Uterus (tissue), 4 donors: ENCODE data around the gene ABI3BP. TPM values are rescaled to one million over a fixed set of nuclear protein-coding genes. Genes with fewer than 3 reads are reported as not detected.

Experiments
- DNase-seq, 2 donors: peaks; one replicate each; pipeline ENCODE4 v3.0.0-alpha.2; 2019 to 2020
- H3K27ac ChIP-seq, 2 donors: fragments of 200-600 bp; sonication (generic); 1 replicate in 1 of 2; 2 replicates in 1 of 2; pipeline ENCODE4 v1.5.1; 2016 to 2018
- H3K27me3 ChIP-seq, 2 donors: fragments of 200-600 bp; sonication (generic); one replicate each; pipeline ENCODE4 v1.5.1; 2018 to 2019; ENCODE audit warnings: control low read depth in 1 of 2
- H3K36me3 ChIP-seq, 2 donors: fragments of 200-600 bp; sonication (generic); one replicate each; pipeline ENCODE4 v1.5.1; 2019; ENCODE audit warnings: control low read depth in 1 of 2
- H3K4me1 ChIP-seq, 2 donors: fragments of 200-600 bp; sonication (generic); one replicate each; pipeline ENCODE4 v1.5.1; 2018 to 2019; ENCODE audit warnings: control low read depth in 1 of 2
- H3K4me3 ChIP-seq, 2 donors: fragments of 200-600 bp; sonication (generic); 1 replicate in 1 of 2; 2 replicates in 1 of 2; pipeline ENCODE4 v1.5.1; 2018 to 2019; ENCODE audit warnings: mild to moderate bottlenecking in 1 of 2
- H3K9me3 ChIP-seq, 2 donors: fragments of 200-600 bp; sonication (generic); one replicate each; pipeline ENCODE4 v1.5.1; 2019; ENCODE audit warnings: control low read depth in 1 of 2
- CTCF ChIP-seq, 4 experiments: fragments of 200-600 bp in 2 of 4; fragments of 450-650 bp in 2 of 4; sonication (generic) in 2 of 4; IDR thresholded peaks; one replicate each; pipeline ENCODE4 v1.5.1; 2016 to 2019; ENCODE audit warnings: antibody characterized with exemption in 4 of 4, mild to moderate bottlenecking in 2 of 4, moderate library complexity in 1 of 4
- POLR2A ChIP-seq, 2 donors: fragments of 450-650 bp; IDR thresholded peaks; one replicate each; pipeline ENCODE4 v1.6.1; 2016; ENCODE audit warnings: antibody characterized with exemption in 2 of 2, mild to moderate bottlenecking in 1 of 2, moderate library complexity in 1 of 2
- intact Hi-C: fragments of 100-400 bp; cut with DNase I; formaldehyde crosslinking; loops from one replicate; pipeline ENCODE4 v1.15.1; 2023; ENCODE audit warnings: low total_unique reads
- total RNA-seq, 4 donors: library from RNA; depleted of rRNA in 3 of 4; stranded (reverse); fragments of >200 nt in 3 of 4; gene quantifications; one replicate each; pipeline versions ENCODE4 v1.1.0 to v1.2.4, GENCODE V29; 2014 to 2023
- donor health status: DM: yes; HTN: yes; CAD: no.

The ABI3BP gene
- total RNA-seq, 4 donors from 2014 or later = 38.8 to 156 (median 89.2) TPM

- H3K36me3 ChIP-seq = no peaks in the 10 kb centered on the region
- intact Hi-C loops = no loop called here
- peak overlapping the region; percentile 66 to 78 for H3K27ac ChIP-seq
Observed at GRCh38 chr3:100957261-100957986, 35.8 kb downstream of the ABI3BP start.

GRCh38 chr3:100956276-100956675 lies 36.9 kb downstream of the ABI3BP start:
- peaks cover 0 to 5% of the 10 kb centered on the region in 2 donors for H3K4me1 ChIP-seq
- TF ChIP-seq POLR2A (IDR thresholded peaks at IDR 0.05) (no peak), CTCF (IDR thresholded peaks at IDR 0.05) (no peak)
- DNase-seq = no peak
- H3K27ac ChIP-seq = peak overlapping the region; percentile 66 to 78
- no peaks in the 10 kb centered on the region for H3K36me3 ChIP-seq
- intact Hi-C loops = no loop called here
- no peaks in the 10 kb centered on the region for H3K27me3 ChIP-seq
- no peak overlapping the region for H3K4me3 ChIP-seq
- H3K9me3 ChIP-seq = peaks cover 0 to 5% of the 10 kb centered on the region in 2 donors

More at GRCh38 chr3:100957261-100957986, 35.8 kb downstream of the ABI3BP start:
- Histone ChIP-seq H3K4me3 (no peak overlapping the region), H3K9me3 (peaks cover 0 to 5% of the 10 kb centered on the region in 2 donors), H3K4me1 (peaks cover 0 to 5% of the 10 kb centered on the region in 2 donors), H3K27me3 (no peaks in the 10 kb centered on the region)
- TF ChIP-seq CTCF (IDR thresholded peaks at IDR 0.05) (no peak), POLR2A (IDR thresholded peaks at IDR 0.05) (no peak)
- DNase-seq = no peak

- TF ChIP-seq POLR2A (IDR thresholded peaks at IDR 0.05) (no peak), CTCF (IDR thresholded peaks at IDR 0.05) (no peak)
- Histone ChIP-seq H3K27me3 (no peaks in the 10 kb centered on the region), H3K4me1 (peaks cover 0 to 5% of the 10 kb centered on the region in 2 donors), H3K9me3 (peaks cover 0 to 5% of the 10 kb centered on the region in 2 donors), H3K36me3 (no peaks in the 10 kb centered on the region), H3K27ac (peak overlapping the region; percentile 28 to 78), H3K4me3 (no peak overlapping the region)
- intact Hi-C loops = no loop called here
- peak; percentile 32 to 45 for DNase-seq
Observed at GRCh38 chr3:100954990-100955389, 38.2 kb downstream of the ABI3BP start.

GRCh38 chr3:100954199-100954935 lies 38.9 kb downstream of the ABI3BP start:
- Histone ChIP-seq H3K4me1 (peaks cover 0 to 5% of the 10 kb centered on the region in 2 donors), H3K4me3 (no peak overlapping the region), H3K27me3 (no peaks in the 10 kb centered on the region), H3K36me3 (no peaks in the 10 kb centered on the region), H3K27ac (peak overlapping the region; percentile 13 to 78), H3K9me3 (peaks cover 0 to under 1% of the 10 kb centered on the region in 2 donors)
- DNase-seq = no peak
- intact Hi-C loops = no loop called here
- TF ChIP-seq POLR2A (IDR thresholded peaks at IDR 0.05) = no peak
- TF ChIP-seq CTCF (IDR thresholded peaks at IDR 0.05) = no peak

GRCh38 chr3:100953103-100953502 lies 40.1 kb downstream of the ABI3BP start:
- H3K9me3 ChIP-seq = no peaks in the 10 kb centered on the region
- no peaks in the 10 kb centered on the region for H3K36me3 ChIP-seq
- H3K4me3 ChIP-seq = no peak overlapping the region
- no peak overlapping the region for H3K27ac ChIP-seq
- no peaks in the 10 kb centered on the region for H3K27me3 ChIP-seq
- H3K4me1 ChIP-seq = peaks cover 0 to 5% of the 10 kb centered on the region in 2 donors
- intact Hi-C loops = no loop called here
- no peak for DNase-seq
- TF ChIP-seq POLR2A (IDR thresholded peaks at IDR 0.05) (no peak), CTCF (IDR thresholded peaks at IDR 0.05) (no peak)
